ENCODE results near the gene FUZ. TPM values are rescaled to one million over a fixed set of nuclear protein-coding genes. Genes with fewer than 3 reads are reported as not detected.

FUZ gene
- total and polyA plus RNA-seq, 4 donors = 18.4 to 36.8 (median 30.2) TPM

DNA sequence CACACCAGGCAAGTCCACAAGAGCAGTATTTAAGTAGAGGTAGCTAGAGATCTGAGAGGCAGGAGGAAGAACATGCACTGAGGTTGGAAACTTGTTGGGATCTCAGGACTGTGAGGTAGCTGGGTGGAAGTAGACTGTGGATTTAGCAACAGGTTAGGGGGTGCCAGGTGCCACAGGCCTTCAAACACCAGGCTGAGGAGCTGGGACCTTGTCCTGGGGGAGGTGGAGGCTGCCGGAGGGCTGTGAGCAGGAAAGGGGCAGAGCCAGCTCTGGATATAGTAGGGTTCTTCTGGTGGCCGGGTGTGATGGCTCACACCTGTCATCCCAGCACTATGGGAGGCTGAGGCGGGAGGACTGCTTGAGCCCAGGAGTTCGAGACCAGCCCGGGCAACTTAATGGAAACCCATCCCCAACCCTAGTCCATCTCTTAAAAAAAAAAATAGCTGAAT, 3.1 kb downstream of the FUZ start:
- WGBS, 2 donors = 95 to 96% methylated on average over 5 of the region's 5 CpGs
- H3K4me1 ChIP-seq (ENCODE audit: control insufficient read depth in 5 of 5, insufficient read depth in 5 of 5, low read length in 5 of 5) = peaks cover 0 to 20% (median 8%) of the 10 kb centered on the region in 5 donors
- TF ChIP-seq, protein P1, sequence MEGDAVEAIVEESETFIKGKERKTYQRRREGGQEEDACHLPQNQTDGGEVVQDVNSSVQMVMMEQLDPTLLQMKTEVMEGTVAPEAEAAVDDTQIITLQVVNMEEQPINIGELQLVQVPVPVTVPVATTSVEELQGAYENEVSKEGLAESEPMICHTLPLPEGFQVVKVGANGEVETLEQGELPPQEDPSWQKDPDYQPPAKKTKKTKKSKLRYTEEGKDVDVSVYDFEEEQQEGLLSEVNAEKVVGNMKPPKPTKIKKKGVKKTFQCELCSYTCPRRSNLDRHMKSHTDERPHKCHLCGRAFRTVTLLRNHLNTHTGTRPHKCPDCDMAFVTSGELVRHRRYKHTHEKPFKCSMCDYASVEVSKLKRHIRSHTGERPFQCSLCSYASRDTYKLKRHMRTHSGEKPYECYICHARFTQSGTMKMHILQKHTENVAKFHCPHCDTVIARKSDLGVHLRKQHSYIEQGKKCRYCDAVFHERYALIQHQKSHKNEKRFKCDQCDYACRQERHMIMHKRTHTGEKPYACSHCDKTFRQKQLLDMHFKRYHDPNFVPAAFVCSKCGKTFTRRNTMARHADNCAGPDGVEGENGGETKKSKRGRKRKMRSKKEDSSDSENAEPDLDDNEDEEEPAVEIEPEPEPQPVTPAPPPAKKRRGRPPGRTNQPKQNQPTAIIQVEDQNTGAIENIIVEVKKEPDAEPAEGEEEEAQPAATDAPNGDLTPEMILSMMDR (IDR thresholded peaks at IDR 0.05; ENCODE audit: control extremely low read depth, extremely low read depth) = no peak
- H3K9ac ChIP-seq (ENCODE audit: insufficient read depth in 1 of 2, low read length in 2 of 2) = peak overlapping the region in 1 of 2 donors; percentile 8
- ATAC-seq (ENCODE audit: insufficient read depth, low FRiP score) (no peak), DNase-seq (no peak)
- H3K36me3 ChIP-seq (ENCODE audit: control insufficient read depth in 4 of 4, insufficient read depth in 4 of 4, low read length in 4 of 4) = peaks cover 0 to 7% (median 4%) of the 10 kb centered on the region in 4 donors
- no peaks in the 10 kb centered on the region for H3K9me3 ChIP-seq (ENCODE audit: control insufficient read depth in 4 of 4, insufficient read depth in 3 of 4, low read length in 3 of 4)
- no peaks in the 10 kb centered on the region for H3K27me3 ChIP-seq (ENCODE audit: control insufficient read depth in 3 of 3, insufficient read depth in 3 of 3, low read length in 2 of 3)
- H3K27ac ChIP-seq (ENCODE audit: low read depth in 1 of 2, low read length in 1 of 2) = peak overlapping the region; percentile 81 to 90
- no peak overlapping the region for H3K4me3 ChIP-seq

DNA sequence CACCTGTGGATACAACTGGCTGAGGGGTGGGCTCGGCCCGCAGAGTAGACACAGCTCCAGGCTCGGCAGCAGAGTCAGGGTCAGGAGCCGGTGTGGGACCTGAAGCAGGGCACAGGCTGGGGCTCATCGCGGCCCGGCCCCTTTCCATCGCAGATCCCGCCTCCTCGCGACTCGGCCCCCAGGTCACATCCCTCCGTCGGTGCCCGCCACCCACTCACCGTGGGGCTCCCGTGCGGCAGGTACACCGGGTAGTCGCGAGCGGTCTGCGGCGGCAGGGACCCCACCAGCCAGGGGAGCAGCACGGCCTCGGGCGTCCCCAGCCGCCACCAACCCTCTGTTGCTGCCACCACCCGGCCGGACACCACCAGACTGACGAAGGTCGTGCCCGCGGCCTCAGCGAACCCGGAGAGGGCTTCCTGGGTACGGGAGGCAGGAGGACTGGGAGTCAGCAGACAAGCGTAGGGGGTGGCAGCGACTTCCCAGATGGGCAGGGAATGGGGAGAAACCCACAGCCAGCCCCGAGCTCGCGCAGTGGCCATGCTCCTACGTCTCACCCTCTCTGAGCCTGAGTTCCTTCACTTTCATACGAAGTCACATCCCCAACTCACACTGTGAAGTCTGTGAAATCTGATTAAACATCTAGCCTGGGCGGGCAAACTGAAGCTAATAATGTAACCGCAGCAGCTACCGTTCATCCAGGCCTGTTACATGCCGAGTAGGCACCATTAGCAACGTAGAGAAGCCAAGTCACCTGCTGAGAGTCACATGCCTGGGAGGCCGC, 3.7 kb downstream of the FUZ start:
- no peaks in the 10 kb centered on the region for H3K27me3 ChIP-seq (ENCODE audit: control insufficient read depth in 3 of 3, insufficient read depth in 3 of 3, low read length in 2 of 3)
- WGBS, 2 donors = 8 to 10% methylated on average over 46 to 50 of the region's 50 CpGs
- peak overlapping the region; percentile 56 for H3K4me3 ChIP-seq
- ATAC-seq (ENCODE audit: insufficient read depth, low FRiP score) = no peak
- peak overlapping the region; percentile 81 to 90 for H3K27ac ChIP-seq (ENCODE audit: low read depth in 1 of 2, low read length in 1 of 2)
- peak; percentile 40 to 56 (median 47) for DNase-seq
- H3K9me3 ChIP-seq (ENCODE audit: control insufficient read depth in 4 of 4, insufficient read depth in 3 of 4, low read length in 3 of 4) = no peaks in the 10 kb centered on the region
- peak overlapping the region; percentile 8 to 49 for H3K9ac ChIP-seq (ENCODE audit: insufficient read depth in 1 of 2, low read length in 2 of 2)
- TF ChIP-seq, protein P1 (IDR thresholded peaks at IDR 0.05; ENCODE audit: control extremely low read depth, extremely low read depth) = no peak
- peaks cover 0 to 7% (median 5%) of the 10 kb centered on the region in 4 donors for H3K36me3 ChIP-seq (ENCODE audit: control insufficient read depth in 4 of 4, insufficient read depth in 4 of 4, low read length in 4 of 4)
- H3K4me1 ChIP-seq (ENCODE audit: control insufficient read depth in 5 of 5, insufficient read depth in 5 of 5, low read length in 5 of 5) = peaks cover 0 to 20% (median 8%) of the 10 kb centered on the region in 5 donors

DNA sequence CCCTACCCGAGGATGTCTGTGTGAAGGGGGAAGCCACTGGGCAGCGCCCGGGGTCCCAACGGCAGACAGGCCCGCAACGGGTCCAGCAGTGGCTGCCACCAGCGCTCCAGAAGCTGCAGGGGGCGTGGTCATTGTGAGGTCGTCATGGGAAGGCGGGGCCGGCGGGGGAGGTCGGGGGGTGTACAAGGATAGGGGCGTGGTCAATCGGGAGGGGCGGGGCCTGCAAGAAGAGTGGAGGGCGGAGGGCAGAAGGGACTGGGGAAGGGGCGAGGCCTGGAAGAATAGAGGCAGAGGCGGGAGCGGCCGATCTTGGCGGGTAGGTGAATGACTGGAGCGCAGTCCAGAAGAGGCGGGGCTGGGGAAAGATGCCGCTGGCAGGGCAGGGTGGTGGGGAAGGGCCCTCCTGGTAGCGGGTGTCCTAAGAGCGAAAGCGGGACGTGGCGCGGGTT, 4.4 kb downstream of the FUZ start:
- Histone ChIP-seq H3K4me3 (peak overlapping the region; percentile 56), H3K4me1 (ENCODE audit: control insufficient read depth in 5 of 5, insufficient read depth in 5 of 5, low read length in 5 of 5) (peaks cover 0 to 20% (median 8%) of the 10 kb centered on the region in 5 donors), H3K27ac (ENCODE audit: low read depth in 1 of 2, low read length in 1 of 2) (peak overlapping the region; percentile 81 to 90), H3K36me3 (ENCODE audit: control insufficient read depth in 4 of 4, insufficient read depth in 4 of 4, low read length in 4 of 4) (peaks cover 0 to 8% (median 6%) of the 10 kb centered on the region in 4 donors), H3K9me3 (ENCODE audit: control insufficient read depth in 4 of 4, insufficient read depth in 3 of 4, low read length in 3 of 4) (no peaks in the 10 kb centered on the region), H3K9ac (ENCODE audit: insufficient read depth in 1 of 2, low read length in 2 of 2) (peak overlapping the region in 1 of 2 donors; percentile 49), H3K27me3 (ENCODE audit: control insufficient read depth in 3 of 3, insufficient read depth in 3 of 3, low read length in 2 of 3) (no peaks in the 10 kb centered on the region)
- TF ChIP-seq, protein P1 (IDR thresholded peaks at IDR 0.05; ENCODE audit: control extremely low read depth, extremely low read depth) = no peak
- WGBS, 2 donors = 1 to 3% methylated on average over 30 to 31 of the region's 31 CpGs
- peak; percentile 94 to 96 (median 94) for DNase-seq
- peak; percentile 58 for ATAC-seq (ENCODE audit: insufficient read depth, low FRiP score)
